HepG2 (cell line): ENCODE results near the gene IKZF4. TPM values are rescaled to one million over a fixed set of nuclear protein-coding genes. Genes with fewer than 3 reads are reported as not detected.

Source experiments
- ATAC-seq: fragments of 200-7000 bp; cut with Tn5 transposase; 3 replicates; pipeline ENCODE4 v1.9.1; 2020; ENCODE audit warnings: mild to moderate bottlenecking, moderate library complexity
- BruUV-seq: library from RNA; stranded (reverse); fragments of 400-500 nt; replicated peaks from 2 replicates; lab custom pipeline; 2021; lab: Mats Ljungman, UMichigan
- CTCF ChIA-PET: fragments of 300-600 bp; formaldehyde crosslinking; extraction: SDS; loops from one replicate; lab custom pipeline; 2021; ENCODE audit warnings: low total read pairs, inconsistent platforms, low intra/inter-chr PET ratio; lab: Yijun Ruan, JAX
- POLR2A ChIA-PET: fragments of 350-600 bp; sonication (Branson Sonifier 250); formaldehyde crosslinking; loops from one replicate; lab custom pipeline; 2020; ENCODE audit warnings: antibody characterized with exemption, inconsistent platforms; lab: Yijun Ruan, JAX
- DNase-seq: peaks from one replicate; pipeline ENCODE4 v3.0.0-alpha.2; 2015; ENCODE audit warnings: low spot score
- FAIRE-seq: peaks from 3 replicates; lab custom pipeline; 2011; peaks lifted over from hg19 to GRCh38; lab: Jason Lieb, UNC
- H2AFZ ChIP-seq: one replicate; pipeline ENCODE4 v1.6.1; 2011; ENCODE audit warnings: low read length, inconsistent platforms
- H3K27ac ChIP-seq: fragments of 300-600 bp; 3 replicates; pipeline ENCODE4 v1.8.0; 2011; ENCODE audit warnings: mixed run types, mild to moderate bottlenecking, mixed read lengths, low read length, inconsistent platforms; ENCODE audit not compliant: insufficient read depth; ENCODE audit errors: extremely low read length
- H3K27me3 ChIP-seq, 2 experiments: fragments of 200-600 bp in 1 of 2; 2 replicates in 1 of 2; 3 replicates in 1 of 2; pipeline versions ENCODE4 v1.6.0 to v1.8.0; 2011; ENCODE audit warnings: low read length in 2 of 2, mild to moderate bottlenecking in 2 of 2, moderate library complexity in 2 of 2, inconsistent platforms in 1 of 2; ENCODE audit not compliant: insufficient read depth in 2 of 2, control insufficient read depth in 1 of 2
- H3K36me3 ChIP-seq, 2 experiments: fragments of 200-600 bp in 1 of 2; replicated peaks in 1 of 2; 2 replicates in 1 of 2; 3 replicates in 1 of 2; pipeline versions ENCODE4 v1.5.1 to v1.8.0; 2011; ENCODE audit warnings: low read length in 2 of 2, inconsistent platforms in 1 of 2; ENCODE audit not compliant: insufficient read depth in 2 of 2, control insufficient read depth in 1 of 2
- H3K4me1 ChIP-seq: 2 replicates; pipeline ENCODE4 v1.5.1; 2012; ENCODE audit warnings: low read length, inconsistent platforms; ENCODE audit not compliant: insufficient read depth
- H3K4me2 ChIP-seq: 2 replicates; pipeline ENCODE4 v1.6.0; 2011; ENCODE audit warnings: low read depth, low read length, inconsistent platforms
- H3K4me3 ChIP-seq, 3 experiments: fragments of 200-600 bp in 1 of 3; sonication (generic), shearing (Covaris generic) in 1 of 3; replicated peaks in 1 of 3; 2 replicates each; pipeline ENCODE4 v1.5.1; 2011 to 2016; ENCODE audit warnings: low read length in 3 of 3, inconsistent platforms in 2 of 3, low read depth in 2 of 3, mild to moderate bottlenecking in 2 of 3, control low read depth in 1 of 3, mixed read lengths in 1 of 3; ENCODE audit not compliant: insufficient read depth in 1 of 3
- H3K79me2 ChIP-seq: one replicate; pipeline ENCODE4 v1.6.1; 2011; ENCODE audit warnings: low read length, inconsistent platforms; ENCODE audit not compliant: insufficient read depth
- H3K9ac ChIP-seq: 2 replicates; pipeline ENCODE4 v1.6.0; 2011; ENCODE audit warnings: mild to moderate bottlenecking, low read depth, low read length, inconsistent platforms; ENCODE audit not compliant: insufficient read depth
- H3K9me3 ChIP-seq: 2 replicates; pipeline ENCODE4 v1.5.1; 2012; ENCODE audit warnings: mild to moderate bottlenecking, low read length
- H4K20me1 ChIP-seq: 2 replicates; pipeline ENCODE4 v1.6.0; 2011; ENCODE audit warnings: inconsistent platforms, mild to moderate bottlenecking, low read length, moderate library complexity; ENCODE audit not compliant: insufficient read depth
- HNRNPUL1 ChIP-seq: fragments of 200-400 bp; formaldehyde crosslinking; IDR thresholded peaks from 2 replicates; pipeline ENCODE4 v1.6.1; 2017; ENCODE audit warnings: low read depth, mild to moderate bottlenecking, low read length, moderate library complexity
- JUN ChIP-seq: sonication (generic); formaldehyde crosslinking; IDR thresholded peaks from 2 replicates; pipeline ENCODE4 v1.4.0; 2020; ENCODE audit warnings: mild to moderate bottlenecking, missing genetic modification reagents
- NCOA2 ChIP-seq: sonication (generic); formaldehyde crosslinking; IDR thresholded peaks from 2 replicates; pipeline ENCODE4 v1.8.0; 2022; ENCODE audit warnings: inconsistent platforms
- PITX1 ChIP-seq: sonication (generic); formaldehyde crosslinking; IDR thresholded peaks from 2 replicates; pipeline ENCODE4 v1.5.1; 2020; ENCODE audit warnings: mild to moderate bottlenecking, missing genetic modification reagents
- POLR2G ChIP-seq: fragments of 200-400 bp; formaldehyde crosslinking; IDR thresholded peaks from 2 replicates; pipeline ENCODE4 v1.6.1; 2018; ENCODE audit warnings: mild to moderate bottlenecking, low read depth, low read length, moderate library complexity
- SNAPC2 ChIP-seq: sonication (generic); formaldehyde crosslinking; IDR thresholded peaks from 2 replicates; pipeline ENCODE4 v1.8.1; 2022; ENCODE audit warnings: mild to moderate bottlenecking, missing genetic modification reagents
- TAF15 ChIP-seq: fragments of 200-400 bp; formaldehyde crosslinking; IDR thresholded peaks from one replicate; pipeline ENCODE4 v1.6.1; 2018; ENCODE audit warnings: mild to moderate bottlenecking, low read depth, low read length; ENCODE audit not compliant: poor library complexity, severe bottlenecking
- ZBTB7B ChIP-seq: sonication (generic); formaldehyde crosslinking; IDR thresholded peaks from 2 replicates; pipeline ENCODE4 v1.4.0; 2020; ENCODE audit warnings: missing genetic modification reagents
- ZNF44 ChIP-seq: sonication (generic); formaldehyde crosslinking; IDR thresholded peaks from 2 replicates; pipeline ENCODE4 v1.5.1; 2020; ENCODE audit warnings: mild to moderate bottlenecking, missing genetic modification reagents
- ZNF468 ChIP-seq: sonication (generic); formaldehyde crosslinking; IDR thresholded peaks from 2 replicates; pipeline ENCODE4 v1.8.0; 2022; ENCODE audit warnings: mild to moderate bottlenecking, moderate library complexity, missing genetic modification reagents
- ZNF678 ChIP-seq: sonication (generic); formaldehyde crosslinking; IDR thresholded peaks from 2 replicates; pipeline ENCODE4 v1.4.0; 2020; ENCODE audit warnings: mild to moderate bottlenecking, missing genetic modification reagents
- WGBS: methylation state at CpG from one replicate; pipeline ENCODE4 v1.1.6; 2017; ENCODE audit warnings: low lambda C conversion rate; 5-methylcytosine and 5-hydroxymethylcytosine counted together
- in situ Hi-C: cut with HindIII; loops from 2 replicates; pipeline ENCODE4 v1.10.0; 2017; ENCODE audit warnings: low pct_unique_long_range_greater_than_20kb; ENCODE audit not compliant: extremely low pct_ligation_motif_present
- intact Hi-C: fragments of 100-400 bp; cut with micrococcal nuclease; formaldehyde crosslinking; loops from one replicate; pipeline ENCODE4 v1.10.0; 2022; ENCODE audit not compliant: unreplicated experiment
- polyA plus RNA-seq, 8 experiments: library from polyadenylated mRNA; depleted of rRNA in 3 of 8; stranded (reverse) in 7 of 8; unstranded in 1 of 8; fragments of >200 nt; fragmentation: Illumina TruSeq in 4 of 8; extraction: Trizol in 4 of 8; gene quantifications; 2 replicates each; pipeline versions ENCODE4 v1.2.1 to v1.2.3, GENCODE V29; 2011 to 2016; ENCODE audit warnings: low read depth in 4 of 8, missing spikeins in 1 of 8, mixed read lengths in 1 of 8; ENCODE audit not compliant: insufficient read depth in 1 of 8
- total RNA-seq, 5 experiments: library from RNA; depleted of rRNA; stranded (reverse); fragments of >200 nt; fragmentation: Illumina TruSeq; extraction: Trizol; gene quantifications; 2 replicates each; pipeline ENCODE4 v1.2.3, GENCODE V29; 2016; ENCODE audit warnings: low read depth in 1 of 5
- TF ChIP-seq, protein P1 (sequence below): sonication (generic); formaldehyde crosslinking; IDR thresholded peaks from 2 replicates; pipeline ENCODE4 v1.5.0; 2020; ENCODE audit warnings: mild to moderate bottlenecking, missing genetic modification reagents, moderate library complexity
- TF ChIP-seq, protein P2 (sequence below): sonication (generic); formaldehyde crosslinking; IDR thresholded peaks from 2 replicates; pipeline ENCODE4 v1.8.0; 2022; ENCODE audit warnings: mild to moderate bottlenecking, missing genetic modification reagents, moderate library complexity
- TF ChIP-seq, protein P3 (sequence below): sonication (generic); formaldehyde crosslinking; IDR thresholded peaks from 2 replicates; pipeline ENCODE4 v1.4.0; 2020; ENCODE audit warnings: missing genetic modification reagents

The IKZF4 gene
- total and polyA plus RNA-seq, 2 of the 13 experiments (the other 11 are each of a cell fraction or from before 2014, with no cell fraction given): 0.58 to 2.2 TPM

DNA sequence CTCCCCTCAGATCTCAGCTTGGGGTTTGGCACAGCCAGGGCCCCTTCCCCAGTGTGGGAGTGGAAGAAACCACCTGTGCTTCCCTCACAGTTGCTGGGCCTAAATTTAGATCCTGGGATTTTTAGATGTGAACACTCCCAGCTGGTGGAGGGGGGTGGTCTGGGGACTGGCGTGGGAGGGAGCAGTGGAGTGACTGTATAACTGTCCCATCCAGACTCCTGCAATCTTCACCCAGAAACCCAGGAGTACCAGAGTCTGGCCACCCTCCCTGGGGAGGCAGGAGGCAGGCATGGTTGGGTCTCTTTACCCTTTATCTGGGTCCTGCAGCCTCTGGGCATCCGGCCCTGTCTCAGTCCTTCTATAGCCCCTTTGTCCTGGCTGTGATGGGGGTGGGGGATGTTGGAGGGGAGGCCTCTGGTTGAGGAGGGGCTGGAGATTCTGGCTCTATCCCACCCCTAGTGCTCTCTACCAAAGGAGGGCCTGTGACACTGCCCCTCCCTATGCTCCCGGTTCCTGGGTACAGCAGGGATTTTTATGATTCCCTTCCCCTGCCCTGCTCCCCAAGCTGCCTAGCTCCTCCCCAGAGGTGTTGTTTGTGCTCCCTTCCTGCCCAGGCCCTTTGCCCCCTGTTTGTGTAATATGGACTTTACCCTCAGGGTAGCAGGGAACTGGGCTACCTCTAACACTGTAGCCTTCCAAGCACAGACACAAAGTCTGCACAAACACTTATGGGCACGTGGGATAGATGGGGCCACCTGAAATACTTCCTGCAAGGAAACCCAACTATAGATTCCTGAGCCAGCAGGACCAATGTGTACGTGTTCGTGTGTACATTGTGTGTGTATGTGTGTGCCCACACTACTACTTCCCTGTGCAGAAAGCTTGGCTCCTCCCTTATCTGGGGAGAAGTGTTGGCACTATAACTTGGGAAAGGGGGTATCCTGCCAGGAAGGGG lies 60.8 kb downstream of the IKZF4 start:
- H3K79me2 ChIP-seq: peaks cover 38% of the 10 kb centered on the region
- peak overlapping the region; percentile 96 for H3K9ac ChIP-seq
- TF ChIP-seq, protein P1, sequence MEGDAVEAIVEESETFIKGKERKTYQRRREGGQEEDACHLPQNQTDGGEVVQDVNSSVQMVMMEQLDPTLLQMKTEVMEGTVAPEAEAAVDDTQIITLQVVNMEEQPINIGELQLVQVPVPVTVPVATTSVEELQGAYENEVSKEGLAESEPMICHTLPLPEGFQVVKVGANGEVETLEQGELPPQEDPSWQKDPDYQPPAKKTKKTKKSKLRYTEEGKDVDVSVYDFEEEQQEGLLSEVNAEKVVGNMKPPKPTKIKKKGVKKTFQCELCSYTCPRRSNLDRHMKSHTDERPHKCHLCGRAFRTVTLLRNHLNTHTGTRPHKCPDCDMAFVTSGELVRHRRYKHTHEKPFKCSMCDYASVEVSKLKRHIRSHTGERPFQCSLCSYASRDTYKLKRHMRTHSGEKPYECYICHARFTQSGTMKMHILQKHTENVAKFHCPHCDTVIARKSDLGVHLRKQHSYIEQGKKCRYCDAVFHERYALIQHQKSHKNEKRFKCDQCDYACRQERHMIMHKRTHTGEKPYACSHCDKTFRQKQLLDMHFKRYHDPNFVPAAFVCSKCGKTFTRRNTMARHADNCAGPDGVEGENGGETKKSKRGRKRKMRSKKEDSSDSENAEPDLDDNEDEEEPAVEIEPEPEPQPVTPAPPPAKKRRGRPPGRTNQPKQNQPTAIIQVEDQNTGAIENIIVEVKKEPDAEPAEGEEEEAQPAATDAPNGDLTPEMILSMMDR: peak; percentile 52
- TF ChIP-seq POLR2G (peak; percentile 77), ZBTB7B (peak; percentile 96), NCOA2 (peak; percentile 97), TAF15 (no peak), ZNF678 (CRISPR knock-in tag) (peak; percentile 93), SNAPC2 (CRISPR knock-in tag) (peak; percentile 94; the same call in 1 of the 2 replicates), ZNF44 (CRISPR knock-in tag) (peak; percentile 92), ZNF468 (CRISPR knock-in tag) (no peak), HNRNPUL1 (no peak), PITX1 (CRISPR knock-in tag) (peak; percentile 96), JUN (peak; percentile 83)
- TF ChIP-seq, protein P2, sequence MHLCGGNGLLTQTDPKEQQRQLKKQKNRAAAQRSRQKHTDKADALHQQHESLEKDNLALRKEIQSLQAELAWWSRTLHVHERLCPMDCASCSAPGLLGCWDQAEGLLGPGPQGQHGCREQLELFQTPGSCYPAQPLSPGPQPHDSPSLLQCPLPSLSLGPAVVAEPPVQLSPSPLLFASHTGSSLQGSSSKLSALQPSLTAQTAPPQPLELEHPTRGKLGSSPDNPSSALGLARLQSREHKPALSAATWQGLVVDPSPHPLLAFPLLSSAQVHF (CRISPR knock-in tag): peak; percentile 51; the same call in 1 of the 2 replicates
- TF ChIP-seq, protein P3, sequence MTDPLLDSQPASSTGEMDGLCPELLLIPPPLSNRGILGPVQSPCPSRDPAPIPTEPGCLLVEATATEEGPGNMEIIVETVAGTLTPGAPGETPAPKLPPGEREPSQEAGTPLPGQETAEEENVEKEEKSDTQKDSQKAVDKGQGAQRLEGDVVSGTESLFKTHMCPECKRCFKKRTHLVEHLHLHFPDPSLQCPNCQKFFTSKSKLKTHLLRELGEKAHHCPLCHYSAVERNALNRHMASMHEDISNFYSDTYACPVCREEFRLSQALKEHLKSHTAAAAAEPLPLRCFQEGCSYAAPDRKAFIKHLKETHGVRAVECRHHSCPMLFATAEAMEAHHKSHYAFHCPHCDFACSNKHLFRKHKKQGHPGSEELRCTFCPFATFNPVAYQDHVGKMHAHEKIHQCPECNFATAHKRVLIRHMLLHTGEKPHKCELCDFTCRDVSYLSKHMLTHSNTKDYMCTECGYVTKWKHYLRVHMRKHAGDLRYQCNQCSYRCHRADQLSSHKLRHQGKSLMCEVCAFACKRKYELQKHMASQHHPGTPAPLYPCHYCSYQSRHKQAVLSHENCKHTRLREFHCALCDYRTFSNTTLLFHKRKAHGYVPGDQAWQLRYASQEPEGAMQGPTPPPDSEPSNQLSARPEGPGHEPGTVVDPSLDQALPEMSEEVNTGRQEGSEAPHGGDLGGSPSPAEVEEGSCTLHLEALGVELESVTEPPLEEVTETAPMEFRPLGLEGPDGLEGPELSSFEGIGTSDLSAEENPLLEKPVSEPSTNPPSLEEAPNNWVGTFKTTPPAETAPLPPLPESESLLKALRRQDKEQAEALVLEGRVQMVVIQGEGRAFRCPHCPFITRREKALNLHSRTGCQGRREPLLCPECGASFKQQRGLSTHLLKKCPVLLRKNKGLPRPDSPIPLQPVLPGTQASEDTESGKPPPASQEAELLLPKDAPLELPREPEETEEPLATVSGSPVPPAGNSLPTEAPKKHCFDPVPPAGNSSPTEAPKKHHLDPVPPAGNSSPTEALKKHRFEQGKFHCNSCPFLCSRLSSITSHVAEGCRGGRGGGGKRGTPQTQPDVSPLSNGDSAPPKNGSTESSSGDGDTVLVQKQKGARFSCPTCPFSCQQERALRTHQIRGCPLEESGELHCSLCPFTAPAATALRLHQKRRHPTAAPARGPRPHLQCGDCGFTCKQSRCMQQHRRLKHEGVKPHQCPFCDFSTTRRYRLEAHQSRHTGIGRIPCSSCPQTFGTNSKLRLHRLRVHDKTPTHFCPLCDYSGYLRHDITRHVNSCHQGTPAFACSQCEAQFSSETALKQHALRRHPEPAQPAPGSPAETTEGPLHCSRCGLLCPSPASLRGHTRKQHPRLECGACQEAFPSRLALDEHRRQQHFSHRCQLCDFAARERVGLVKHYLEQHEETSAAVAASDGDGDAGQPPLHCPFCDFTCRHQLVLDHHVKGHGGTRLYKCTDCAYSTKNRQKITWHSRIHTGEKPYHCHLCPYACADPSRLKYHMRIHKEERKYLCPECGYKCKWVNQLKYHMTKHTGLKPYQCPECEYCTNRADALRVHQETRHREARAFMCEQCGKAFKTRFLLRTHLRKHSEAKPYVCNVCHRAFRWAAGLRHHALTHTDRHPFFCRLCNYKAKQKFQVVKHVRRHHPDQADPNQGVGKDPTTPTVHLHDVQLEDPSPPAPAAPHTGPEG: peak; percentile 71; the same call in 1 of the 2 replicates

More for the DNA sequence above, 60.8 kb downstream of the IKZF4 start:
- Histone ChIP-seq H3K27me3 (no peaks in the 10 kb centered on the region; a peak in 1 of 5 replicates), H2AFZ (no peak overlapping the region), H3K4me2 (peak overlapping the region; percentile 98), H3K27ac (peak overlapping the region; percentile 99), H3K9me3 (no peaks in the 10 kb centered on the region), H4K20me1 (peaks cover 10% of the 10 kb centered on the region; the same call in 1 of the 2 replicates), H3K36me3 (peaks cover 18 to 31% of the 10 kb centered on the region in 2 experiments), H3K4me1 (peaks cover 62% of the 10 kb centered on the region), H3K4me3 (peak overlapping the region; percentile 89 to 96 (median 91))
- ATAC-seq (peak; percentile 59), FAIRE-seq (peak; percentile 100), DNase-seq (peak; percentile 99)
- POLR2A ChIA-PET: interaction anchor here (0.6 to 10.2 kb wide), 34 partner anchors 9 to 1664 kb away, joined by 3 to 279 read pairs (median 7); partner anchors contain the start of genes ANKRD52, COQ10A, DNAJC14 and ESYT1
- 0% methylated on average over 4 of the region's 6 CpGs for WGBS
- intact Hi-C loops: loop anchor here (2.0 kb wide), 1 partner anchor 85 kb away; the partner anchor contains the start of gene SUOX
- in situ Hi-C loops: no loop called here
- CTCF ChIA-PET: no interaction called here
- BruUV-seq: TSS peak; percentile 92
